Measurements from ENCODE around the gene PTPN7. TPM values are rescaled to one million over a fixed set of nuclear protein-coding genes. Genes with fewer than 3 reads are reported as not detected.

PTPN7 gene
- total and polyA plus RNA-seq, 4 donors: 0.75 to 7.0 (median 1.7) TPM

- Histone ChIP-seq H3K27ac (ENCODE audit: low read depth in 1 of 2, low read length in 2 of 2) (no peak overlapping the region), H3K9me3 (ENCODE audit: control insufficient read depth in 4 of 4, low read length in 3 of 4) (no peaks in the 10 kb centered on the region), H3K27me3 (ENCODE audit: control insufficient read depth in 4 of 4, insufficient read depth in 4 of 4, low read length in 3 of 4) (no peaks in the 10 kb centered on the region), H3K36me3 (ENCODE audit: control insufficient read depth in 4 of 4, insufficient read depth in 3 of 4, low read depth in 1 of 4, low read length in 3 of 4) (peaks cover 0 to 13% (median 9%) of the 10 kb centered on the region in 4 donors), H3K4me1 (ENCODE audit: control insufficient read depth in 4 of 4, insufficient read depth in 4 of 4, low read length in 3 of 4) (peaks cover 2 to 9% (median 3%) of the 10 kb centered on the region in 4 donors), H3K4me3 (ENCODE audit: low read depth in 1 of 3, low read length in 3 of 3) (no peak overlapping the region), H3K9ac (ENCODE audit: low read depth in 1 of 2, low read length in 2 of 2) (no peak overlapping the region)
- TF ChIP-seq REST (IDR thresholded peaks at IDR 0.05) (no peak), FOXA2 (IDR thresholded peaks at IDR 0.05) (no peak), EGR1 (IDR thresholded peaks at IDR 0.05; ENCODE audit: low read depth in 2 of 2) (no peak)
- DNase-seq (ENCODE audit: low spot score): no peak
- 83% methylated on average over 8 of the region's 8 CpGs for WGBS
Observed at GRCh38 chr1:202129453-202130296, 30.7 kb downstream of the PTPN7 start.

- Histone ChIP-seq H3K9me3 (ENCODE audit: control insufficient read depth in 4 of 4, low read length in 3 of 4) (no peaks in the 10 kb centered on the region), H3K4me3 (ENCODE audit: low read depth in 1 of 3, low read length in 3 of 3) (no peak overlapping the region), H3K27me3 (ENCODE audit: control insufficient read depth in 4 of 4, insufficient read depth in 4 of 4, low read length in 3 of 4) (peaks cover 0 to 2% (median 0%) of the 10 kb centered on the region in 4 donors), H3K4me1 (ENCODE audit: control insufficient read depth in 4 of 4, insufficient read depth in 4 of 4, low read length in 3 of 4) (peaks cover 0 to 3% (median 0%) of the 10 kb centered on the region in 4 donors), H3K27ac (ENCODE audit: low read depth in 1 of 2, low read length in 2 of 2) (no peak overlapping the region), H3K9ac (ENCODE audit: low read depth in 1 of 2, low read length in 2 of 2) (no peak overlapping the region), H3K36me3 (ENCODE audit: control insufficient read depth in 4 of 4, insufficient read depth in 3 of 4, low read depth in 1 of 4, low read length in 3 of 4) (peaks cover 0 to 8% (median 2%) of the 10 kb centered on the region in 4 donors)
- TF ChIP-seq EGR1 (IDR thresholded peaks at IDR 0.05; ENCODE audit: low read depth in 2 of 2) (no peak), ATF3 (IDR thresholded peaks at IDR 0.05) (no peak), REST (IDR thresholded peaks at IDR 0.05) (no peak), HNF4A (conservative IDR thresholded peaks at IDR 0.05) (no peak), ZBTB33 (IDR thresholded peaks at IDR 0.05) (no peak), RAD21 (IDR thresholded peaks at IDR 0.05) (no peak)
- 96% methylated on average over 26 of the region's 26 CpGs for WGBS
- no peak for DNase-seq (ENCODE audit: low spot score)
Observed at GRCh38 chr1:202127836-202128622, 32.4 kb downstream of the PTPN7 start.

Measured in liver (tissue), 9 donors.